ENCODE measurements around the gene APLP2. TPM values are rescaled to one million over a fixed set of nuclear protein-coding genes. Genes with fewer than 3 reads are reported as not detected.

The APLP2 gene
- polyA plus RNA-seq, 1 donor from 2014 or later, result 226 TPM

- no peak overlapping the region for H3K4me2 ChIP-seq (ENCODE audit: low read length)
- peak overlapping the region; percentile 77 for H3K4me3 ChIP-seq (ENCODE audit: low read length)
- H3K27me3 ChIP-seq (ENCODE audit: insufficient read depth, low read depth, low read length), result no peaks in the 10 kb centered on the region
- H3K27ac ChIP-seq (ENCODE audit: low read length), result peak overlapping the region; percentile 78
- no peaks in the 10 kb centered on the region for H3K9me2 ChIP-seq (ENCODE audit: insufficient read depth, low read length)
- H3K36me3 ChIP-seq (ENCODE audit: insufficient read depth, low read length), result no peaks in the 10 kb centered on the region
- TF ChIP-seq CTCF (IDR thresholded peaks at IDR 0.05; ENCODE audit: poor library complexity, severe bottlenecking) (peak; percentile 19), MXI1 (conservative IDR thresholded peaks at IDR 0.05; ENCODE audit: poor library complexity, severe bottlenecking) (peak; percentile 9), RAD21 (conservative IDR thresholded peaks at IDR 0.05) (no peak)
- H4K20me1 ChIP-seq (ENCODE audit: insufficient read depth), result no peaks in the 10 kb centered on the region
- peaks cover 47% of the 10 kb centered on the region for H3K79me2 ChIP-seq (replicated peaks; ENCODE audit: insufficient read depth, low read length)
- H3K9ac ChIP-seq (ENCODE audit: low read length), result peak overlapping the region; percentile 90
- no peaks in the 10 kb centered on the region for H3K9me3 ChIP-seq (ENCODE audit: low read length)
- no peaks in the 10 kb centered on the region for H3F3A ChIP-seq (ENCODE audit: insufficient read depth, low read length, poor library complexity, severe bottlenecking)
- H2AFZ ChIP-seq (ENCODE audit: low read depth, low read length), result no peak overlapping the region
Measured at GRCh38 chr11:130070109-130070845, 583 bp downstream of the APLP2 start.

- Histone ChIP-seq H3K27me3 (ENCODE audit: insufficient read depth, low read depth, low read length) (no peaks in the 10 kb centered on the region), H3K79me2 (replicated peaks; ENCODE audit: insufficient read depth, low read length) (peaks cover 52% of the 10 kb centered on the region), H2AFZ (ENCODE audit: low read depth, low read length) (peak overlapping the region; percentile 6), H4K20me1 (ENCODE audit: insufficient read depth) (no peaks in the 10 kb centered on the region), H3F3A (ENCODE audit: insufficient read depth, low read length, poor library complexity, severe bottlenecking) (no peaks in the 10 kb centered on the region), H3K27ac (ENCODE audit: low read length) (peak overlapping the region; percentile 75), H3K9me2 (ENCODE audit: insufficient read depth, low read length) (no peaks in the 10 kb centered on the region), H3K4me3 (ENCODE audit: low read length) (peak overlapping the region; percentile 77), H3K9me3 (ENCODE audit: low read length) (no peaks in the 10 kb centered on the region), H3K4me2 (ENCODE audit: low read length) (peak overlapping the region; percentile 92), H3K36me3 (ENCODE audit: insufficient read depth, low read length) (no peaks in the 10 kb centered on the region), H3K9ac (ENCODE audit: low read length) (peak overlapping the region; percentile 90)
- TF ChIP-seq EZH2 (IDR thresholded peaks at IDR 0.05; ENCODE audit: borderline replicate concordance, insufficient read depth, low read length, poor library complexity, severe bottlenecking), result no peak
Measured at GRCh38 chr11:130070846-130071200, 1.1 kb downstream of the APLP2 start.

GRCh38 chr11:130071211-130071712 lies 1.6 kb downstream of the APLP2 start:
- H3K79me2 ChIP-seq (replicated peaks; ENCODE audit: insufficient read depth, low read length), result peaks cover 56% of the 10 kb centered on the region
- peak overlapping the region; percentile 75 for H3K27ac ChIP-seq (ENCODE audit: low read length)
- H3K27me3 ChIP-seq (ENCODE audit: insufficient read depth, low read depth, low read length), result no peaks in the 10 kb centered on the region
- H3K4me2 ChIP-seq (ENCODE audit: low read length), result peak overlapping the region; percentile 92
- H3K4me3 ChIP-seq (ENCODE audit: low read length), result peak overlapping the region; percentile 77
- H4K20me1 ChIP-seq (ENCODE audit: insufficient read depth), result no peaks in the 10 kb centered on the region
- H2AFZ ChIP-seq (ENCODE audit: low read depth, low read length), result peak overlapping the region; percentile 6
- no peaks in the 10 kb centered on the region for H3K36me3 ChIP-seq (ENCODE audit: insufficient read depth, low read length)
- H3K9me2 ChIP-seq (ENCODE audit: insufficient read depth, low read length), result no peaks in the 10 kb centered on the region
- peak overlapping the region; percentile 90 for H3K9ac ChIP-seq (ENCODE audit: low read length)
- no peaks in the 10 kb centered on the region for H3F3A ChIP-seq (ENCODE audit: insufficient read depth, low read length, poor library complexity, severe bottlenecking)
- no peaks in the 10 kb centered on the region for H3K9me3 ChIP-seq (ENCODE audit: low read length)
- TF ChIP-seq RAD21 (conservative IDR thresholded peaks at IDR 0.05), result peak; percentile 22
- no peak for TF ChIP-seq MXI1 (conservative IDR thresholded peaks at IDR 0.05; ENCODE audit: poor library complexity, severe bottlenecking)
- TF ChIP-seq CTCF (IDR thresholded peaks at IDR 0.05; ENCODE audit: poor library complexity, severe bottlenecking), result no peak
- no peak for TF ChIP-seq EZH2 (IDR thresholded peaks at IDR 0.05; ENCODE audit: borderline replicate concordance, insufficient read depth, low read length, poor library complexity, severe bottlenecking)
- peak; percentile 22 for TF ChIP-seq SMC3 (conservative IDR thresholded peaks at IDR 0.05; ENCODE audit: poor library complexity)

All from neural cell (in vitro differentiated cells).